ENCODE results near the gene FBN1.

The FBN1 gene

GRCh38 chr15:48366584-48367312 is 278.8 kb downstream of the FBN1 start:
- no peak for DNase-seq (ENCODE audit: low spot score)

- DNase-seq (ENCODE audit: low spot score): no peak
Observed at GRCh38 chr15:48365575-48365974, 279.9 kb downstream of the FBN1 start.

- no peak for DNase-seq (ENCODE audit: low spot score)
Observed at GRCh38 chr15:48363474-48363873, 282.0 kb downstream of the FBN1 start.

DNA sequence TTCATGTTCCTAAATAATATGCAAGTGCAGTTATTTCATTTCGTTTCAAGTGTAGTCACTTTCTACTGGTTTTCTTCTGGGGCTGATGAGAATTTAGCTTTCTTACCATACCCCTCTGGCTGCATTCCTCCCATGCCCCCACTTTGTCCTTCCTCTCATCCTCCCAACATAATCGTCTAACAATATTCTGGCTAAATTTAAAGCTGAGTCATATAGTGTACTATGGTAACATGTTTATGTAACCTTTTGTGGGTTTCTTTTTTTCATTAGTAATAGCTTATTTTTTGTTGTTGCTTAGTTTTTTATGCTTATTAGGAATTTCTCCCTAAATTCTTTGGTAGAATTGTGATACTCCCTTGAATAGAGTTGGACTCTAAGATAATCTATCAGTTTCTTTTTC is 283.8 kb downstream of the FBN1 start:
- DNase-seq (ENCODE audit: low spot score): no peak

GRCh38 chr15:48360841-48361240 is 284.7 kb downstream of the FBN1 start:
- DNase-seq (ENCODE audit: low spot score): no peak
